H1 (cell line): Measurements from ENCODE around the gene SNX25. TPM values are rescaled to one million over a fixed set of nuclear protein-coding genes. Genes with fewer than 3 reads are reported as not detected.

Experiments used
- CTCF ChIA-PET: fragments of 300-600 bp; sonication (Branson Sonifier 250); formaldehyde crosslinking; loops from one replicate; lab custom pipeline; 2021; ENCODE audit not compliant: partially characterized antibody; lab: Charles Lee
- POLR2A ChIA-PET: fragments of 300-600 bp; sonication (Branson Sonifier 250); formaldehyde crosslinking; loops from one replicate; lab custom pipeline; 2021; ENCODE audit warnings: inconsistent platforms; ENCODE audit not compliant: partially characterized antibody; lab: Charles Lee
- DNase-seq, 2 experiments: peaks; one replicate each; pipeline versions ENCODE4 v3.0.0 to v3.0.0-alpha.2; 2010 to 2022; ENCODE audit warnings: low spot score in 2 of 2, low read depth in 1 of 2, mixed read lengths in 1 of 2
- FAIRE-seq: peaks from 2 replicates; lab custom pipeline; 2011; peaks lifted over from hg19 to GRCh38; lab: Jason Lieb, UNC
- H2AFZ ChIP-seq: 2 replicates; pipeline ENCODE4 v1.8.1; 2012; ENCODE audit warnings: low read length, inconsistent platforms
- H2AK5ac ChIP-seq: 2 replicates; pipeline ENCODE4 v1.6.1; 2013; ENCODE audit warnings: low read depth, low read length
- H2BK120ac ChIP-seq: replicated peaks from 2 replicates; pipeline ENCODE3; 2013; ENCODE audit warnings: low read depth, low read length, inconsistent platforms
- H2BK12ac ChIP-seq: 2 replicates; pipeline ENCODE4 v1.6.1; 2013; ENCODE audit warnings: low read depth, low read length
- H2BK15ac ChIP-seq: 2 replicates; pipeline ENCODE4 v1.6.1; 2013; ENCODE audit warnings: low read length
- H2BK20ac ChIP-seq: 2 replicates; pipeline ENCODE4 v1.6.1; 2013; ENCODE audit warnings: low read length
- H2BK5ac ChIP-seq: 2 replicates; pipeline ENCODE4 v1.6.1; 2013; ENCODE audit warnings: low read depth, low read length
- H3K14ac ChIP-seq: 2 replicates; pipeline ENCODE4 v1.6.1; 2013; ENCODE audit warnings: inconsistent platforms; ENCODE audit not compliant: insufficient read length
- H3K18ac ChIP-seq: 2 replicates; pipeline ENCODE4 v1.6.1; 2013; ENCODE audit warnings: low read length; ENCODE audit errors: extremely low read depth
- H3K23ac ChIP-seq: 2 replicates; pipeline ENCODE4 v1.6.1; 2013; ENCODE audit warnings: inconsistent platforms; ENCODE audit not compliant: insufficient read length
- H3K23me2 ChIP-seq: 2 replicates; pipeline ENCODE4 v1.6.1; 2013; ENCODE audit warnings: low read depth, low read length
- H3K27ac ChIP-seq: 2 replicates; pipeline ENCODE4 v1.6.1; 2011; ENCODE audit warnings: low read depth, low read length, inconsistent platforms
- H3K27me3 ChIP-seq, 4 experiments: replicated peaks in 1 of 4; 1 replicate in 1 of 4; 2 replicates in 3 of 4; pipeline versions ENCODE4 v1.6.1 to v1.8.1; 2011 to 2013; ENCODE audit warnings: low read length in 3 of 4, mild to moderate bottlenecking in 3 of 4, inconsistent platforms in 2 of 4, mixed read lengths in 2 of 4, moderate library complexity in 1 of 4; ENCODE audit not compliant: control insufficient read depth in 3 of 4, insufficient read depth in 3 of 4; ENCODE audit errors: extremely low read depth in 1 of 4
- H3K36me3 ChIP-seq, 4 experiments: 2 replicates each; pipeline versions ENCODE4 v1.6.1 to v1.8.1; 2011 to 2013; ENCODE audit warnings: mild to moderate bottlenecking in 4 of 4, low read length in 3 of 4, moderate library complexity in 2 of 4, control low read depth in 1 of 4, inconsistent platforms in 1 of 4; ENCODE audit not compliant: insufficient read depth in 4 of 4, control insufficient read depth in 2 of 4
- H3K4ac ChIP-seq: replicated peaks from 2 replicates; pipeline ENCODE3; 2013; ENCODE audit warnings: low read length, low read depth, mixed read lengths, inconsistent platforms; ENCODE audit not compliant: insufficient read length
- H3K4me1 ChIP-seq, 4 experiments: replicated peaks in 1 of 4; 1 replicate in 1 of 4; 2 replicates in 3 of 4; pipeline versions ENCODE4 v1.6.1 to v1.8.1; 2011 to 2013; ENCODE audit warnings: low read length in 3 of 4, inconsistent platforms in 2 of 4, mixed read lengths in 1 of 4; ENCODE audit not compliant: insufficient read depth in 4 of 4, control insufficient read depth in 3 of 4
- H3K4me2 ChIP-seq, 2 experiments: 2 replicates each; pipeline versions ENCODE4 v1.6.1 to v1.8.1; 2011 to 2013; ENCODE audit warnings: low read depth in 2 of 2, low read length in 2 of 2, control low read depth in 1 of 2, inconsistent platforms in 1 of 2, mild to moderate bottlenecking in 1 of 2; ENCODE audit not compliant: insufficient read depth in 1 of 2
- H3K4me3 ChIP-seq, 4 experiments: fragments of 200-600, 300-600 bp in 1 of 4; sonication (generic), shearing (Covaris generic), sonication (Bioruptor Twin) in 1 of 4; 2 replicates each; pipeline versions ENCODE4 v1.5.1 to v1.8.1; 2011 to 2016; ENCODE audit warnings: low read length in 4 of 4, low read depth in 3 of 4, control low read depth in 2 of 4, inconsistent platforms in 2 of 4, mild to moderate bottlenecking in 2 of 4, mixed read lengths in 1 of 4, moderate library complexity in 1 of 4; ENCODE audit not compliant: insufficient read depth in 2 of 4; ENCODE audit errors: extremely low read depth in 1 of 4
- H3K56ac ChIP-seq: replicated peaks from 2 replicates; pipeline ENCODE3; 2013; ENCODE audit warnings: low read depth, mild to moderate bottlenecking, mixed read lengths, low read length, inconsistent platforms; ENCODE audit not compliant: insufficient read length
- H3K79me1 ChIP-seq: 2 replicates; pipeline ENCODE4 v1.6.1; 2013; ENCODE audit warnings: low read depth, low read length, control low read depth
- H3K79me2 ChIP-seq, 2 experiments: 2 replicates each; pipeline versions ENCODE4 v1.6.1 to v1.8.1; 2012 to 2013; ENCODE audit warnings: low read length in 2 of 2, mild to moderate bottlenecking in 2 of 2, inconsistent platforms in 1 of 2; ENCODE audit not compliant: insufficient read depth in 2 of 2, control insufficient read depth in 1 of 2
- H3K9ac ChIP-seq, 4 experiments: replicated peaks in 1 of 4; 1 replicate in 1 of 4; 2 replicates in 3 of 4; pipeline versions ENCODE4 v1.6.1 to v1.8.1; 2011 to 2013; ENCODE audit warnings: low read depth in 3 of 4, low read length in 3 of 4, control low read depth in 2 of 4, mild to moderate bottlenecking in 2 of 4, moderate library complexity in 2 of 4, inconsistent platforms in 1 of 4; ENCODE audit errors: extremely low read depth in 1 of 4
- H3K9me3 ChIP-seq, 2 experiments: 2 replicates each; pipeline versions ENCODE4 v1.6.1 to v1.8.1; 2012 to 2013; ENCODE audit warnings: mild to moderate bottlenecking in 2 of 2, moderate library complexity in 2 of 2, control low read depth in 1 of 2, inconsistent platforms in 1 of 2, low read depth in 1 of 2, low read length in 1 of 2, mixed read lengths in 1 of 2; ENCODE audit not compliant: insufficient read depth in 2 of 2
- H4K20me1 ChIP-seq, 2 experiments: replicated peaks in 1 of 2; 2 replicates each; pipeline versions ENCODE3 to v1.8.1; 2011 to 2013; ENCODE audit warnings: inconsistent platforms in 2 of 2, low read length in 2 of 2, mild to moderate bottlenecking in 1 of 2; ENCODE audit not compliant: insufficient read depth in 2 of 2, control insufficient read depth in 1 of 2
- H4K5ac ChIP-seq: 2 replicates; pipeline ENCODE4 v1.6.1; 2013; ENCODE audit warnings: low read length, low read depth, mixed read lengths, inconsistent platforms; ENCODE audit not compliant: insufficient read length
- H4K8ac ChIP-seq: 2 replicates; pipeline ENCODE4 v1.8.0; 2013; ENCODE audit warnings: mild to moderate bottlenecking, moderate library complexity, low read length, inconsistent platforms; ENCODE audit not compliant: insufficient read depth; ENCODE audit errors: extremely low read depth
- H4K91ac ChIP-seq: replicated peaks from 2 replicates; pipeline ENCODE3; 2013; ENCODE audit warnings: low read length, mixed read lengths, inconsistent platforms; ENCODE audit not compliant: insufficient read length
- CBX5 ChIP-seq: fragments of 300-800, 300-1000 bp; sonication (generic); IDR thresholded peaks from 2 replicates; pipeline ENCODE4 v1.7.1; 2016; ENCODE audit warnings: antibody characterized with exemption, low read length, low read depth
- CEBPB ChIP-seq: IDR thresholded peaks from 2 replicates; pipeline ENCODE4 v1.6.1; 2012; ENCODE audit warnings: low read depth, low read length
- CHD2 ChIP-seq: IDR thresholded peaks from 2 replicates; pipeline ENCODE4 v1.6.1; 2012; ENCODE audit warnings: low read length, improper control_type of control experiment
- JUN ChIP-seq: IDR thresholded peaks from 2 replicates; pipeline ENCODE4 v1.6.1; 2011; ENCODE audit warnings: low read depth, mild to moderate bottlenecking, improper control_type of control experiment, low read length
- KDM5A ChIP-seq: fragments of 200-600 bp; IDR thresholded peaks from 2 replicates; pipeline ENCODE4 v1.7.1; 2012; ENCODE audit warnings: mild to moderate bottlenecking, low read length, inconsistent platforms, mixed read lengths
- NANOG ChIP-seq: IDR thresholded peaks from 2 replicates; pipeline ENCODE4 v1.6.1; 2011; ENCODE audit warnings: low read length, low read depth, mild to moderate bottlenecking, inconsistent platforms; ENCODE audit not compliant: insufficient read depth, poor library complexity, severe bottlenecking
- POLR2AphosphoS5 ChIP-seq: IDR thresholded peaks from 2 replicates; pipeline ENCODE4 v1.6.1; 2011; ENCODE audit warnings: low read depth, low read length
- RXRA ChIP-seq: IDR thresholded peaks from 2 replicates; pipeline ENCODE4 v1.6.1; 2011; ENCODE audit warnings: low read depth, mild to moderate bottlenecking, low read length, moderate library complexity; ENCODE audit not compliant: insufficient read depth
- SIX5 ChIP-seq: IDR thresholded peaks from 2 replicates; pipeline ENCODE4 v1.6.1; 2011; ENCODE audit warnings: mild to moderate bottlenecking, low read depth, low read length
- TAF1 ChIP-seq: IDR thresholded peaks from 2 replicates; pipeline ENCODE4 v1.6.1; 2011; ENCODE audit warnings: mild to moderate bottlenecking, low read depth, low read length
- WGBS, 2 experiments: shearing (Covaris generic) in 1 of 2; methylation state at CpG; one replicate each; pipeline versions ENCODE4 v1.1.6 to v1.1.7; 2013 to 2015; ENCODE audit warnings: low lambda C conversion rate in 2 of 2, mixed read lengths in 2 of 2, inconsistent platforms in 1 of 2, low coverage in 1 of 2, missing lambda C conversion rate in 1 of 2; ENCODE audit not compliant: insufficient replicate concordance in 2 of 2, insufficient coverage in 1 of 2, insufficient read length in 1 of 2; ENCODE audit errors: extremely low coverage in 1 of 2, missing lambda C conversion rate in 1 of 2; 5-methylcytosine and 5-hydroxymethylcytosine counted together
- polyA plus RNA-seq, 7 experiments: library from polyadenylated mRNA; depleted of rRNA in 3 of 7; stranded (reverse) in 5 of 7; unstranded in 2 of 7; fragments of >200 nt in 5 of 7; fragments of 200-250 nt in 2 of 7; gene quantifications; 1 replicate in 5 of 7; 2 replicates in 1 of 7; 4 replicates in 1 of 7; pipeline versions ENCODE4 v1.2.1 to v1.2.3, GENCODE V29; 2011 to 2013; ENCODE audit warnings: missing spikeins in 2 of 7, mixed read lengths in 2 of 7
- total RNA-seq: library from RNA; stranded (reverse); fragmentation: NEBNext Ultra II Directional; extraction: Animal tissue kit (Norgen Biotek cat#: 25700); gene quantifications from 2 replicates; pipeline ENCODE4 v1.2.1, GENCODE V29; 2021
- TF ChIP-seq, protein P1 (sequence below): IDR thresholded peaks from 2 replicates; pipeline ENCODE4 v1.6.1; 2012; ENCODE audit warnings: inconsistent platforms
- TF ChIP-seq, protein P2 (sequence below), 3 experiments: IDR thresholded peaks; 1 replicate in 2 of 3; 2 replicates in 1 of 3; pipeline versions ENCODE4 v1.5.1 to v1.6.1; 2011; ENCODE audit warnings: low read length in 3 of 3, mild to moderate bottlenecking in 3 of 3, inconsistent platforms in 2 of 3, low read depth in 1 of 3, moderate library complexity in 1 of 3; ENCODE audit not compliant: insufficient read depth in 1 of 3; ENCODE audit errors: control extremely low read depth in 1 of 3

The SNX25 gene
- total and polyA plus RNA-seq, 2 of the 8 experiments (the other 6 are each of a cell fraction or from before 2014, with no cell fraction given) = 5.4 to 19.9 TPM

- H3K56ac ChIP-seq = no peak overlapping the region
- no peak overlapping the region for H3K18ac ChIP-seq
- WGBS, 2 experiments = 94% methylated on average over 7 of the region's 7 CpGs; no CpG with 5 or more reads in 1 of the 2 experiments
- ChIA-PET POLR2A (interaction anchor here (0.7 to 1.2 kb wide), 2 partner anchors 18 to 209 kb away, joined by 3 read pairs; partner anchors contain the start of gene SLC25A4), CTCF (no interaction called here)
- H4K20me1 ChIP-seq = no peaks in the 10 kb centered on the region
- H3K36me3 ChIP-seq = peaks cover 0 to 19% (median 1%) of the 10 kb centered on the region in 4 experiments; a peak in 5 of 8 replicates
- H3K27me3 ChIP-seq = no peaks in the 10 kb centered on the region
- no peak overlapping the region for H4K5ac ChIP-seq
- H3K4ac ChIP-seq = no peak overlapping the region
- H3K4me3 ChIP-seq = no peak overlapping the region
- H2BK5ac ChIP-seq = no peak overlapping the region
- H4K8ac ChIP-seq = no peak overlapping the region
- no peak for DNase-seq
- no peak overlapping the region for H2BK120ac ChIP-seq
- no peak for FAIRE-seq
- no peaks in the 10 kb centered on the region for H3K9me3 ChIP-seq
- H2AK5ac ChIP-seq = no peak overlapping the region
- H3K14ac ChIP-seq = no peak overlapping the region
- no peak overlapping the region for H2BK15ac ChIP-seq
- no peak overlapping the region for H4K91ac ChIP-seq
- no peak overlapping the region for H3K27ac ChIP-seq
- no peak overlapping the region for H2BK12ac ChIP-seq
- no peak overlapping the region for H2AFZ ChIP-seq
- TF ChIP-seq CBX5 (no peak), SIX5 (no peak), JUN (no peak), CEBPB (no peak), POLR2AphosphoS5 (no peak), RXRA (no peak), CHD2 (no peak), TAF1 (no peak), KDM5A (no peak), NANOG (no peak)
- TF ChIP-seq, protein P1, sequence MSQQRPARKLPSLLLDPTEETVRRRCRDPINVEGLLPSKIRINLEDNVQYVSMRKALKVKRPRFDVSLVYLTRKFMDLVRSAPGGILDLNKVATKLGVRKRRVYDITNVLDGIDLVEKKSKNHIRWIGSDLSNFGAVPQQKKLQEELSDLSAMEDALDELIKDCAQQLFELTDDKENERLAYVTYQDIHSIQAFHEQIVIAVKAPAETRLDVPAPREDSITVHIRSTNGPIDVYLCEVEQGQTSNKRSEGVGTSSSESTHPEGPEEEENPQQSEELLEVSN = no peak
- TF ChIP-seq, protein P2, sequence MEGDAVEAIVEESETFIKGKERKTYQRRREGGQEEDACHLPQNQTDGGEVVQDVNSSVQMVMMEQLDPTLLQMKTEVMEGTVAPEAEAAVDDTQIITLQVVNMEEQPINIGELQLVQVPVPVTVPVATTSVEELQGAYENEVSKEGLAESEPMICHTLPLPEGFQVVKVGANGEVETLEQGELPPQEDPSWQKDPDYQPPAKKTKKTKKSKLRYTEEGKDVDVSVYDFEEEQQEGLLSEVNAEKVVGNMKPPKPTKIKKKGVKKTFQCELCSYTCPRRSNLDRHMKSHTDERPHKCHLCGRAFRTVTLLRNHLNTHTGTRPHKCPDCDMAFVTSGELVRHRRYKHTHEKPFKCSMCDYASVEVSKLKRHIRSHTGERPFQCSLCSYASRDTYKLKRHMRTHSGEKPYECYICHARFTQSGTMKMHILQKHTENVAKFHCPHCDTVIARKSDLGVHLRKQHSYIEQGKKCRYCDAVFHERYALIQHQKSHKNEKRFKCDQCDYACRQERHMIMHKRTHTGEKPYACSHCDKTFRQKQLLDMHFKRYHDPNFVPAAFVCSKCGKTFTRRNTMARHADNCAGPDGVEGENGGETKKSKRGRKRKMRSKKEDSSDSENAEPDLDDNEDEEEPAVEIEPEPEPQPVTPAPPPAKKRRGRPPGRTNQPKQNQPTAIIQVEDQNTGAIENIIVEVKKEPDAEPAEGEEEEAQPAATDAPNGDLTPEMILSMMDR (IDR thresholded peaks at IDR 0.05; ENCODE audit: control extremely low read depth in 1 of 3, insufficient read depth in 1 of 3, low read depth in 1 of 3, low read length in 3 of 3) = no peak
- no peak overlapping the region for H3K23ac ChIP-seq
- H3K4me1 ChIP-seq = peaks cover 0 to 9% (median 1%) of the 10 kb centered on the region in 4 experiments; a peak in 4 of 7 replicates
- no peaks in the 10 kb centered on the region for H3K79me2 ChIP-seq
- H3K23me2 ChIP-seq = no peaks in the 10 kb centered on the region
- no peak overlapping the region for H2BK20ac ChIP-seq
- no peak overlapping the region for H3K9ac ChIP-seq
- no peaks in the 10 kb centered on the region for H3K79me1 ChIP-seq
- H3K4me2 ChIP-seq = no peak overlapping the region
Measured at GRCh38 chr4:185352202-185352601, 142.8 kb downstream of the SNX25 start.
